Measurements from ENCODE around the gene MAPK6.

MAPK6 gene

DNA sequence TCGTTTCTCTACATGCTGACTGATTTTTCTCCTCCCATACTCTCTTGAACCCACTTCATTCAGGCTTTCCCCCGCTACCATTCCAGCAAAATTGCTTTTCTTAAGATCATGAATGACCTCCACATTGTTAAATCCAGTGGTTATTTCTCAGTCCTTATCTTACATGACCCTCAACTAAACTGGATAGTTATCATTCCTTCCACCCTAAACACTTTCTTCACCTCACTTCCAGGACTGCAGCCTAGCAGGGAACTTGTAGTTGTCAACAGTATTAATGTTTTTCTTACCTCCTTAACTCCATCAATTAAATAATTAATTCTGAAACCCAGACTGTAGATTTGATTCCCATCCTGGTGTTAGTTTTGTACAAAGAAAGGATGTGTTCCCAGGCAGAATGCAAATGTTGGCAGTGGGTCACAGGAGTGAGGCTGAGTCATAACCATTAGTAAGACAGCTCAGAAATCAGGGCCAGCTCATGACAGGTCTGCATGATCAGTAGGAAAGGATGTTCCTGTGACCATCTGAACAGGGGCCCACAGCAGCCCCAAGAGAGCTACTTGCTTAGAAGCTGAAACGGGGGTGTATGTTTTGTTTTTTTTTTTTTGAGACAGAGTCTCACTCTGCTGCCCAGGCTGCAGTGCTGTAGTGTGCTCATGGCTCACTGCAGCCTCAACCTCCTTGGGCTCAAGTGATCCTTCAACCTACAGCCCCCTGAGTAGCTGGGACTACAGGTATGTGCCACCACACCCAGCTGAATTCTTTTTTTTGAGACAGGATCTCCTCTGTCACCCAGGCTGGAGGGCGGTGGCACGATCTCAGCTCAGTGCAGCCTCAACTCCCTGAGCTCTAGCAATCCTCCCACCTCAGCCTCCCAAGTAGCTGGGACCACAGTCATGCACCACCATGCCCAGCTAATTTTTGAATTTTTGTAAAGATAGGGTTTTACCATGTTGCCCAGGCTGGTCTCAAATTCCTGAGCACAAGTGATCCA, 84.5 kb downstream of the MAPK6 start:
- no peak for DNase-seq (ENCODE audit: low read depth)

DNA sequence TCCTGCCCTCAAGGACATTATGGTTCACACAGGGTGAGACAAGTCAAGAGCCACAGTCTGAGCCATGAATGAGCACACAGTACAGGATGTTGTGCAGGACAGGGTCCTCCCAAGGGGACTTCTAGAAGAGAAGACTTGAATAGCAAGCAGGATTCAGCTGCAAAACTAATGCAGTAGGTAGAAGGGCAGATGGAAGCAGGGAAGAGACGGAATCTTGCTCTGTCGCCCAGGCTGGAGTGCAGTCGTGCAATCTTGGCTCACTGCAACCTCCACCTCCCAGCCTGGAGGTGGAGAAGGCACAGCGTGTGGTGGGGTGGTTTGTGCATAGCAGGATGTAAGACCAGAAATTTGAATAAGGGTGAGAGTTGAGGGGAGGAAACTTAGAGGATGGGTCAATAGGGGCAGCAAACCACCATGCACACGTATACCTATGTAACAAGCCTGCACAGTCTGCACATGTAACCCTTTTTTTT, 85.5 kb downstream of the MAPK6 start:
- DNase-seq (ENCODE audit: low read depth), result no peak

DNA sequence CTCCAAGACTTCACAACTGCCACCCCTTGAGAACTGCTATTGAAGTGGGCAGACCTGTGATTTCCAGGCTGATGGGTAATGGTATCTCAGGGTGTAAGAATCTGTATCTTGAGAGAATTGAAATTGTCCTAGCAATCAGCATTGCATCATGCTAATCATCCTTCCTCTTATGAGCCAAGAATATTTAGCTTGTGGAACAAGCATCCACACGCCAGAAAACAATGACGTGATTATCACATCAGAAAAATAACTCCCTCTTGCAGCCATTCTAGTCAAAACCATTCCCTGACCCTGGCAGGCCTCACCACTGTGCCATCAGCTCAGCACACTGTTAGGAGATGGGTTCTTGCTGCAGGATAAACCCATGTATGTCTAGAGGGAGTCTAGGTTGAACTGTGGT, 86.8 kb downstream of the MAPK6 start:
- DNase-seq (ENCODE audit: low read depth), result no peak

DNA sequence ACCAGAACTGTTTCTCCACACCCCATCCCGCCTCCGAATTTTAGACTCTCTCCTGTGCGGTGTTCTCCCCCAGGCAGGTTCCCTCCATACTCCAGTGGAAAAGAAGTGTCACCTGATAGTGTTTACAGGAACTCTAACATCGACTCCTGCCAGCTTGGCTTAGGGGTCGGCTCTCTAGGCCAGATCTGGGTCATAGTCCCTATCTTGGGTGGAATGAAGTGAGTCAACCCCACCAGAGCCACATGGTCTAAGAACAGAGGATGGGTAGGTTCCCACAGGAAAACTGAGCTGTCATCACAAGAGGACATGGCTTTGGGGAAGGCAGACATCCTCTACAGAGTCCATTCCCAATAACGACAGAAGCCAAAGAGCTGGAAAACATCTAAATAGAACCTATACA, 87.6 kb downstream of the MAPK6 start:
- no peak for DNase-seq (ENCODE audit: low read depth)

DNA sequence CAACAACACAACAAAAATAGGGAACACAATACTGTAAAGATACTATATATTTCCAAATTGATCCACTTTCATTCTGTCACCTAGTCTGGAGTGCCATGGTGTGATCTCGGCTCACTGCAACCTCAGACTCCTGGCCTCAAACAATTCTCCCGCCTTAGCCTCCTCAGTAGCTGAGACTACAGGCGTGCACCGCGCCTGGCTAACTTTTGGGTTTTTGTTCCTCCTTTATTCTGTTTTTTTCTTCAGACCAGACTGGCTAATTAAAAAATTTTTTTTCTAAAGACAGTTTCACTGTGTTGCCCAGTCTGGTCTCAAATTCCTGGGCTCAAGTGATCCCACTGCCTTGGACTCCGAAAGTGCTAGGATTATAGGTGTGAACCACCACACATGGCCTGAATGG, 88.2 kb downstream of the MAPK6 start:
- DNase-seq (ENCODE audit: low read depth), result no peak

DNA sequence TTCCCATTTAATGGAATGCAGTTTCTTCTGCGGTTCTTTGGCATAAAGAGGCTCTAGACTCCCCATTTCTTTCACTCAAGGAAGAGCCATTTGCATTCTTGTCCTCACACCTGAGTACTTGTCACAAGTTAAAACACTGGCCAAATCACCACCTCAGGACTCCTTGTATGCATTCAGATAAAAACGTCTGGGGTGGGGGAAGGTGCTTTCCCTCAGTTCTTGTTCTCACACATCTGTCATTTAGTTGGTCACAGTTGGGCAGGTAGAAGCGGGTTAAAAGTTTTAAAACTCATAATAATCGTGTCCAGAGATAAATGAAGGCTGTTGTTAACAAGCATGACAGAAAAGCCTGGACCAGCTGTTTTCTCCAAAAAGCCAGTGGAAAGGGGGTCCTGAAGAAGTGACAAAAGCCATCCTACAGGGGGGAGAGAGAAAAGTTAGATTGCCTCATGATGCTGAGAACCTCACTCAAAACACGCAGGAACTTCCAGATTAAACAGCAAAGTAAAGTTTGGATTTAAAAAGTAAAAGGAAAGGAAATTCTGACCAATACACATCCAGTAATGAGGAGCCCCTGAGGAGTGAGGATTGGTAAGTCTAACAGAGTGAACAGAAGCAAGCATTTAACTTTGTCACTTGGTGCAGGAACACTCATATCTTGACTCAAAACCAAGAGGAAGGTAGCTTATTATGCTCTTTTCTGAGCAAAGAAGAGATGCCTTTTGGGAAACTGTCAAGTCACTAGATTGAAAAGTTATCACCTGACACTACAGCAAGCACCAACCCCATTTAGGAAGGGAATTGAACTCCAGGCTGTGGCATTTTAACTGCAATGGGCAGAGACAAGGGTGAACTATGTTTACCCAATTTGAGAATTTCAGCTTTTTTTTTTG, 90.8 kb downstream of the MAPK6 start:
- no peak for DNase-seq (ENCODE audit: low read depth)

DNA sequence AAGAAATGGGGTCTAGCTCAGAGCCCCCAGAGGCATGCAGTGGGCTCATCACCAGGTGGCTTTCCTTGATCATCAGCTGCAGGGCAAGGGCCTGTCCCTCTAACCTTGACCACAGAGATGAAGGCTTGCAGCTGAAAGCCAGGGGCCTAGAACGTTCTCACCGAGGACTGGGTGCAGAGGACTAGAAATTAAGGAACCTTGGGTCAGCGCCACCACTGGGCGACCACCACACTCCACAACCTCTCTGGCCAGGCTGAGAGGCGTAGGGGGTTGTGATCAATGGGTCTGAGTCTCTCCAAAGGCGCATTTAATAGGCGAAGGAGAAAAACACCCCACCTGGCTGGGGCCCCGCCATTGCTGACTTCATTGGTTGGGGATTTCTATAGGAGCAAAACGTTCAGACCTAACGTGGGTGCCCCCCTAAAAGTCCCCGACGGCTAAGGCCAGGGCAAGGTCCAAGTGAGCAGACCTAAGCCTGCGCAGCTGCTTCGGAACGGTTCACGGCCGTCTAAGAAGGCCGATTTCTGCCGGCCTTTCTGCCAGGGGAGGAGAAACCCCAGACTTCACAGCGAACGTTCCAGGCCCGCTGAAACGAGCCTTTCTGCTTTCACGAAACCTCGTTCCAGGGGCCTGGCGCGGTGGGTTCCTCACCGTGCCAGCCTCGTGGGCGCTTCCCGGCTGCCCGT, 92.6 kb downstream of the MAPK6 start:
- DNase-seq (ENCODE audit: low read depth), result no peak

DNA sequence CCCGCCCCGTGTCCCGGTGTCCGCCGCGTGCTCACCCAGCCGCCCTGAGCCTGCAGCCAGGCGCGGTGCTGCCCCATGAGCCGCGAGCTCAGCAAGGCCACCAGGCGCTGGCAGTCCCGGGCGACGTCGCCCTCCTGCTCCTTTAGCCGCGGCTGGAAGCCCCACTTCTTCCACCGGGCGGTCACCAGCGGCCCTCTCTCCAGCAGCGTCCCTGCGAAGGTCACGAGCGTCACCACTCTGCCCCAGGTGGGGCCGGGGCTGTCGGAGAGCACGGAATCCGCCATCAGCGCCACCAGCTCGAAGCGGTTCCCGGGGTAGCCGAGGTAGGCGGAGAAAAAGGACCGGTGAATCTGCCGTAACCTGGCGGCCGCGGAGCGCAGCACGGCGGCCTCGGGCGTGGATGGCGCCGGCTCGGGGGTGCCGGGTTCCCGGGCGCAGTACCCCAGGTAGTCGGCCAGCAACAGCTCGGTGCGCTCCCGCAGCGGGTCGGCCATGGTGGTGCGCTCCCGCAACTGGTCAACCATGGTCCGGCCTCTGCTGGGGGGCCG, 93.3 kb downstream of the MAPK6 start:
- DNase-seq (ENCODE audit: low read depth), result peak; percentile 24

DNA sequence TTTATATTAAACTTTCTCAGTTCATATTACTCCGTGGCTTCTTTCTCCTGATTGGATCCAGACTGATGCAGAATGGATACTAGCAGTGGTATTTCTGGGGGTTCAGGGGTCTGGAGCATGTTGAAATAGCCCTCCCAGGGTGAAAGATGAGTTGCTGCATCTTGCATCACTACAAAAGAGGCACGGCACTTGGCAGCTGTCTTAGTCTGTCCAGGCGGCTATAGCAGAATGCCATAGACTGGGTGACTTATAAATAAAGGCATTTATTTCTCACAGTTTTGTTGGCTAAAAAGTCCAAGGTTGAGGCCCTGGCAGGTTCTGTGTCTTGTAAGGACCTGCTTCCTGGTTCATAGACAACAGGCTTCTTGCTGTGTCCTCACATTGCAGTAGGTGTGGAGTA, 94.2 kb downstream of the MAPK6 start:
- no peak for DNase-seq (ENCODE audit: low read depth)

DNA sequence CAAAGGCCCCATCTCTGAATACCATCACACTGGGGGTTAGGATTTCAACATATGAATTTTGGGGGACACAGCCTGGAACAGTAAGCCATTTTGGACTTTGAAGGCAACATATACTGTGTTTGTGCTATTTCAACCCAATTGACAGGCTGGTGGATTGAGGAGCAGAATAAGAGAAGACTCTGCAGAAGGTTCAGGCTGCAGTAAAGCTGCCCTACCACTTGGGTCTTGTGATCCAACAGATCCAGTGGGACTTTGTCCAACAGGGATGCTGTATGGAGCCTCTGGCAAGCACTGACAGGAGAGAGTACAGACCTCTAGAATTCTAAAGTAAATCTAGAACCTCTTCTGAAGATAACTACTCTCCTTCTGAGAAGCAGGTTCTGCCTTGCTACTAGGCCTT, 94.7 kb downstream of the MAPK6 start:
- DNase-seq (ENCODE audit: low read depth), result no peak

DNA sequence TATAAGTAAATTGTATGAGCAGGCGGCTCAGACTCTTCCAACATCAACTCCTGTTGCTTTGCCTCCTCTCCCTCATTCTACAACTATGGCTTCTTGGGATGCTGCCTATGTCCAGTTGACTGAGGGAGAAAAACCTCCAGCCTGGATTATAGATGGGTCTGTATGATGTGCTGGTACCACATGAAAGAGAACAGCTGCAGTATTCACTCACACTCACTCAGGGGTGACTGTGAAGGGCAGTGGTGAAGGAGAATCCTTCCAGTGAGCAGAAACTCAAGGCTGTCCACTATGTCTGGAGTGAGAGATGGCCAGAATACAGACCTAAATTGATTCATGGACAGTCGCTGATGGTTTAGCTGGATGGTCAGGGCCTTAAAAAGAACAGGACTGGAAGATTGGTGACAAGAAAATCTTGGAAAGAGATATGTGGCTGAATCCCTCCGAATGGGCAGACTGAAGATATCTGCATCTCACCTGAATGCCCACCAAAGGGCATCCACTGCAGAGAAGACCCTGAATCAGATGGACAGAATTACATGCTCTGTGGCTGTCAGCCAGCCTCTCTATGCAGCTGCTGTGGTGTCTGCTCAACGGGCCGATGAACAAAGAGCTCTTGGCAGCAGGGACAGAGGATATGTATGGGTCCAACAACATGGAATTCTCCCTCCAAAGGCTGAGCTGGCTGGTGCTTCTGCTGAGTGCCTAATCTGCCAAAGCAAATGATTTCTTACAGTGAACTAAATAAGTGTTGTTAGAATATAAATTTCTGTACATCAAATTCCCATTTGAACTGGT, 95.4 kb downstream of the MAPK6 start:
- DNase-seq (ENCODE audit: low read depth), result no peak

DNA sequence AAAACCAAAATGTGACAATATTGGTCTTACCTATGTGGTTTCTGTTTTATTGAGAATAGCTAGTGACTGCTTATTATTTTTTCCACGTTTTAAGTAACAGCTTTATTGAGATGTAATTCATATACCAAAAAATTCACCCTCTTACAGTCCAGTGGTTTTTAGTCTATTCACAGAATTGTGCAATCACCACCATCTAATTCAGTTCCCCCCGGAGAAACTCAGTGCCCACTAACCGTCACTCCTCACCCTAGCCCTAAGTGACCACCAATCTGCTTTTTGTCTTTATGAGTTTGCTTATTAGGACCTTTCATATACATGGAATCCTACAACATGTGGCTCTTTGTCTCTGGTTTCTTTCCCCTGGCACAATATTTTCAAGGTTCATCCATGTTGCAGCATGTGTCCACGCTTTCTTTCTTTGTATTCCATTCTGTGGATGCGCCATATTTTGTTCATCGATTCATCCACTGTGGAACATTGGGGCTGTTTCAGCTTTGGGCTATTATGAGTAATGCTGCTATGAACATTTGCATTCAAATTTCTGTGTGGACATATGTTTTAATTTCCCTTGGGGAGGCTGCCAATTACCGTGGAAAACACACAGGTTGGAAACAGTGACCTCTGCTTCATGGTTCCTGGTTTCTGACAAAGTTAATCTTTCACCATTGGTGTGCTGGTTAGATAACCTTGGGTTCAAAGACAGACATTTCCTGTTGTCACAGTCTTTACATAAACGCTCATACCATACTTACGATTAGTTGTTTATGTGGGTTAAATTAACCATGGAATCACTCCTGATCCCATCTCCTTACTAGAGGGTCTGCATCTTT, 96.8 kb downstream of the MAPK6 start:
- DNase-seq (ENCODE audit: low read depth), result no peak
